AG04450 (cell line): ENCODE measurements around the gene IL33. TPM values are rescaled to one million over a fixed set of nuclear protein-coding genes. Genes with fewer than 3 reads are reported as not detected.

Experiments
- CTCF ChIA-PET: fragments of 300-600, 350-600 bp; formaldehyde crosslinking; extraction: SDS; loops from one replicate; lab custom pipeline; 2022; ENCODE audit warnings: antibody characterized with exemption, inconsistent platforms; lab: Charles Lee
- POLR2A ChIA-PET: fragments of 350-600 bp; formaldehyde crosslinking; extraction: SDS; loops from one replicate; lab custom pipeline; 2021; ENCODE audit warnings: antibody characterized with exemption, inconsistent platforms; lab: Yijun Ruan, JAX
- DNase-seq: peaks from one replicate; pipeline ENCODE4 v3.0.0-alpha.2; 2011; ENCODE audit warnings: low read depth, low spot score
- H3K27ac ChIP-seq: one replicate; pipeline ENCODE4 v1.5.1; 2012; ENCODE audit warnings: low read depth, low read length, control low read depth
- H3K27me3 ChIP-seq: one replicate; pipeline ENCODE4 v1.6.0; 2012; ENCODE audit warnings: low read length; ENCODE audit not compliant: control insufficient read depth, insufficient read depth
- H3K4me3 ChIP-seq: 2 replicates; pipeline ENCODE4 v1.5.1; 2011; ENCODE audit warnings: mild to moderate bottlenecking, low read depth, low read length, control low read depth
- H3K9me3 ChIP-seq: 2 replicates; pipeline ENCODE4 v1.5.1; 2012; ENCODE audit warnings: low read length; ENCODE audit not compliant: control insufficient read depth, insufficient read depth
- CTCF ChIP-seq: IDR thresholded peaks from 2 replicates; pipeline ENCODE4 v1.5.1; 2011; ENCODE audit warnings: low read depth, low read length, control low read depth, inconsistent platforms
- polyA plus RNA-seq: library from polyadenylated mRNA; depleted of rRNA; stranded (reverse); fragments of >200 nt; gene quantifications from 2 replicates; pipeline ENCODE4 v1.2.3, GENCODE V29; 2011

The IL33 gene
- polyA plus RNA-seq, 1 experiment, result 0.29 TPM

- no peak for TF ChIP-seq CTCF
- no peak for DNase-seq
- POLR2A ChIA-PET, result interaction anchor here (1.1 kb wide), 2 partner anchors 165 to 660 kb away, joined by 3 read pairs; no protein-coding TSS in a partner anchor
- H3K4me3 ChIP-seq, result no peak overlapping the region
- no peak overlapping the region for H3K27ac ChIP-seq
- H3K9me3 ChIP-seq, result no peaks in the 10 kb centered on the region
- CTCF ChIA-PET, result interaction anchor here (0.5 to 1.1 kb wide), 2 partner anchors 10 to 217 kb away, joined by 3 read pairs; no protein-coding TSS in a partner anchor
- peaks cover 3% of the 10 kb centered on the region for H3K27me3 ChIP-seq
These were observed 56.1 kb downstream of the IL33 start for GRCh38 chr9:6271508-6272228.

GRCh38 chr9:6272229-6272598, 56.6 kb downstream of the IL33 start:
- no peak overlapping the region for H3K4me3 ChIP-seq
- CTCF ChIA-PET, result interaction anchor here (0.5 to 1.1 kb wide), 2 partner anchors 10 to 218 kb away, joined by 3 read pairs; no protein-coding TSS in a partner anchor

GRCh38 chr9:6277417-6277816, 61.8 kb downstream of the IL33 start:
- Histone ChIP-seq H3K9me3 (no peaks in the 10 kb centered on the region), H3K27me3 (no peaks in the 10 kb centered on the region)
- no peak for TF ChIP-seq CTCF

More at GRCh38 chr9:6272229-6272598, 56.6 kb downstream of the IL33 start:
- no peak for TF ChIP-seq CTCF
- peak; percentile 81 for DNase-seq
- no peaks in the 10 kb centered on the region for H3K9me3 ChIP-seq
- no peaks in the 10 kb centered on the region for H3K27me3 ChIP-seq
- POLR2A ChIA-PET, result interaction anchor here (1.1 kb wide), 2 partner anchors 165 to 660 kb away, joined by 3 read pairs; no protein-coding TSS in a partner anchor
- H3K27ac ChIP-seq, result no peak overlapping the region

GRCh38 chr9:6301858-6302257, 86.3 kb downstream of the IL33 start:
- ChIA-PET POLR2A (no interaction called here), CTCF (interaction anchor here (0.6 to 0.9 kb wide), 2 partner anchors 248 to 313 kb away, joined by 3 to 4 read pairs; no protein-coding TSS in a partner anchor)
- Histone ChIP-seq H3K9me3 (no peaks in the 10 kb centered on the region), H3K27ac (no peak overlapping the region), H3K27me3 (no peaks in the 10 kb centered on the region), H3K4me3 (no peak overlapping the region)
- DNase-seq, result no peak
- TF ChIP-seq CTCF, result no peak

More at GRCh38 chr9:6277417-6277816, 61.8 kb downstream of the IL33 start:
- Histone ChIP-seq H3K27ac (no peak overlapping the region), H3K4me3 (no peak overlapping the region)
- ChIA-PET POLR2A (no interaction called here), CTCF (no interaction called here)
- no peak for DNase-seq

GRCh38 chr9:6302417-6302816, 86.8 kb downstream of the IL33 start:
- Histone ChIP-seq H3K9me3 (no peaks in the 10 kb centered on the region), H3K27ac (no peak overlapping the region), H3K27me3 (no peaks in the 10 kb centered on the region), H3K4me3 (no peak overlapping the region)
- no peak for TF ChIP-seq CTCF
- ChIA-PET POLR2A (no interaction called here), CTCF (interaction anchor here (0.9 kb wide), 1 partner anchor 248 kb away, joined by 4 read pairs; no protein-coding TSS in a partner anchor)
- DNase-seq, result no peak
